Smooth muscle cell (in vitro differentiated cells): ENCODE results near the gene PLOD1. TPM values are rescaled to one million over a fixed set of nuclear protein-coding genes. Genes with fewer than 3 reads are reported as not detected.

Experiments used
- DNase-seq: peaks from one replicate; lab custom pipeline; 2025; ENCODE audit not compliant: unreplicated experiment; lab: John Stamatoyannopoulos, UW
- H2AFZ ChIP-seq: fragments of 200-600 bp; sonication (generic); 2 replicates; pipeline ENCODE4 v1.6.0; 2016; ENCODE audit warnings: antibody characterized with exemption, low read depth, mild to moderate bottlenecking
- H3F3A ChIP-seq: fragments of 200-600 bp; sonication (generic); 2 replicates; pipeline ENCODE4 v1.6.0; 2017; ENCODE audit warnings: antibody characterized with exemption, low read depth
- H3K27ac ChIP-seq: fragments of 200-600 bp; sonication (generic); 2 replicates; pipeline ENCODE4 v1.5.1; 2016; ENCODE audit warnings: low read depth, mild to moderate bottlenecking
- H3K27me3 ChIP-seq: fragments of 200-600 bp; sonication (generic); 2 replicates; pipeline ENCODE4 v1.6.1; 2016; ENCODE audit warnings: low read depth, mild to moderate bottlenecking
- H3K36me3 ChIP-seq: fragments of 200-600 bp; sonication (generic); 2 replicates; pipeline ENCODE4 v1.5.1; 2016; ENCODE audit warnings: low read depth
- H3K4me1 ChIP-seq: fragments of 200-600 bp; sonication (generic); 2 replicates; pipeline ENCODE4 v1.5.1; 2016; ENCODE audit warnings: low read depth
- H3K4me2 ChIP-seq: fragments of 200-600 bp; sonication (generic); 2 replicates; pipeline ENCODE4 v1.6.0; 2016; ENCODE audit warnings: mild to moderate bottlenecking
- H3K4me3 ChIP-seq: fragments of 200-600 bp; sonication (generic); 2 replicates; pipeline ENCODE4 v1.5.1; 2016; ENCODE audit warnings: mild to moderate bottlenecking
- H3K79me2 ChIP-seq: fragments of 200-600 bp; sonication (generic); 2 replicates; pipeline ENCODE4 v1.6.0; 2016; ENCODE audit warnings: low read depth, mild to moderate bottlenecking
- H3K9ac ChIP-seq: fragments of 200-600 bp; sonication (generic); 2 replicates; pipeline ENCODE4 v1.6.0; 2016; ENCODE audit warnings: low read depth
- H3K9me3 ChIP-seq: fragments of 200-600 bp; sonication (generic); replicated peaks from 2 replicates; pipeline ENCODE4 v1.5.1; 2016; ENCODE audit warnings: low read depth
- H4K20me1 ChIP-seq: fragments of 200-600 bp; sonication (generic); 2 replicates; pipeline ENCODE4 v1.6.0; 2016; ENCODE audit warnings: low read depth
- WGBS: methylation state at CpG from one replicate; pipeline ENCODE4 v1.1.7; 2016; ENCODE audit warnings: low lambda C conversion rate; 5-methylcytosine and 5-hydroxymethylcytosine counted together
- polyA plus RNA-seq: library from polyadenylated mRNA; unstranded; fragments of >200 nt; fragmentation: Nextera tagmentation; extraction: Ambion mirVana; gene quantifications from 2 replicates; pipeline ENCODE4 v1.2.1, GENCODE V29; 2016
- total RNA-seq: library from RNA; depleted of rRNA; stranded (reverse); fragments of >200 nt; gene quantifications from 2 replicates; pipeline ENCODE4 v1.2.3, GENCODE V29; 2014
- TF ChIP-seq, protein P1 (sequence below): fragments of 200-600 bp; sonication (generic); IDR thresholded peaks from 2 replicates; pipeline ENCODE4 v1.5.1; 2017; ENCODE audit warnings: borderline replicate concordance, mild to moderate bottlenecking, antibody characterized with exemption; ENCODE audit not compliant: insufficient read depth, poor library complexity, severe bottlenecking

PLOD1 gene
- total and polyA plus RNA-seq, 2 experiments from 2014 or later: 292 to 559 TPM

- no peaks in the 10 kb centered on the region for H3F3A ChIP-seq
Observed at GRCh38 chr1:11960276-11960675, 25.8 kb downstream of the PLOD1 start.

GRCh38 chr1:11960715-11961114 is 26.2 kb downstream of the PLOD1 start:
- Histone ChIP-seq H3K4me3 (no peak overlapping the region), H2AFZ (no peak overlapping the region), H3K4me1 (no peaks in the 10 kb centered on the region), H3K9ac (no peak overlapping the region), H3K27me3 (no peaks in the 10 kb centered on the region), H3K79me2 (no peaks in the 10 kb centered on the region), H3K4me2 (no peak overlapping the region), H3K9me3 (no peaks in the 10 kb centered on the region), H3K27ac (no peak overlapping the region), H4K20me1 (peaks cover 17% of the 10 kb centered on the region), H3F3A (no peaks in the 10 kb centered on the region), H3K36me3 (no peaks in the 10 kb centered on the region)
- TF ChIP-seq, protein P1, sequence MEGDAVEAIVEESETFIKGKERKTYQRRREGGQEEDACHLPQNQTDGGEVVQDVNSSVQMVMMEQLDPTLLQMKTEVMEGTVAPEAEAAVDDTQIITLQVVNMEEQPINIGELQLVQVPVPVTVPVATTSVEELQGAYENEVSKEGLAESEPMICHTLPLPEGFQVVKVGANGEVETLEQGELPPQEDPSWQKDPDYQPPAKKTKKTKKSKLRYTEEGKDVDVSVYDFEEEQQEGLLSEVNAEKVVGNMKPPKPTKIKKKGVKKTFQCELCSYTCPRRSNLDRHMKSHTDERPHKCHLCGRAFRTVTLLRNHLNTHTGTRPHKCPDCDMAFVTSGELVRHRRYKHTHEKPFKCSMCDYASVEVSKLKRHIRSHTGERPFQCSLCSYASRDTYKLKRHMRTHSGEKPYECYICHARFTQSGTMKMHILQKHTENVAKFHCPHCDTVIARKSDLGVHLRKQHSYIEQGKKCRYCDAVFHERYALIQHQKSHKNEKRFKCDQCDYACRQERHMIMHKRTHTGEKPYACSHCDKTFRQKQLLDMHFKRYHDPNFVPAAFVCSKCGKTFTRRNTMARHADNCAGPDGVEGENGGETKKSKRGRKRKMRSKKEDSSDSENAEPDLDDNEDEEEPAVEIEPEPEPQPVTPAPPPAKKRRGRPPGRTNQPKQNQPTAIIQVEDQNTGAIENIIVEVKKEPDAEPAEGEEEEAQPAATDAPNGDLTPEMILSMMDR: no peak
- no peak for DNase-seq
- WGBS: 96% methylated on average over 6 of the region's 6 CpGs

More at GRCh38 chr1:11960276-11960675, 25.8 kb downstream of the PLOD1 start:
- no peak overlapping the region for H3K9ac ChIP-seq
- H3K79me2 ChIP-seq: no peaks in the 10 kb centered on the region
- TF ChIP-seq, protein P1: no peak
- H3K4me3 ChIP-seq: no peak overlapping the region
- H2AFZ ChIP-seq: no peak overlapping the region
- DNase-seq: no peak
- no peaks in the 10 kb centered on the region for H3K9me3 ChIP-seq
- no peak overlapping the region for H3K27ac ChIP-seq
- H3K27me3 ChIP-seq: no peaks in the 10 kb centered on the region
- no peaks in the 10 kb centered on the region for H3K4me1 ChIP-seq
- peaks cover 17% of the 10 kb centered on the region for H4K20me1 ChIP-seq
- no peaks in the 10 kb centered on the region for H3K36me3 ChIP-seq
- H3K4me2 ChIP-seq: no peak overlapping the region
- WGBS: 94% methylated on average over 5 of the region's 5 CpGs

DNA sequence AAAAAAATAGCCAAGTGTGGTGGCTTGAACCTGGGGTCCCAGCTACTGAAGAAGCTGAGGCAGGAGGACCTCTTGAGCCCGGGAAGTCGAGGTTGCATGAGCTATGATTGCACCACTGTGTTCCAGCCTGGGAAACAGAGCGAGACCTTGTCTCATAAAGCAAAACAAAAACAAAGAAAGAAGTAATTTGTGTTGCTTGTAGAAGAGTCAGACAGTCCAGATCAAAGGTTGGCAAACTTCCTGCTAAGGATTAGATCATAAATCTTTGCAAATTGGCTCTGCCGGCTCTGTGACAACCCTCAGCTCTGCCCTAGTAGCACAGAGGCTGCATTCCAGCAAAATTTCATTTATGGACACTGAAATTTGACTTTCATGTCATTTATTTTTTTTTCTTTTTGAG is 26.7 kb downstream of the PLOD1 start:
- 80% methylated on average over 4 of the region's 4 CpGs for WGBS

GRCh38 chr1:11963622-11964021 is 29.1 kb downstream of the PLOD1 start:
- no peak for DNase-seq
- peaks cover 19% of the 10 kb centered on the region for H4K20me1 ChIP-seq
- TF ChIP-seq, protein P1: no peak
- no peak overlapping the region for H3K27ac ChIP-seq
- no peak overlapping the region for H2AFZ ChIP-seq
- no peaks in the 10 kb centered on the region for H3K9me3 ChIP-seq
- no peaks in the 10 kb centered on the region for H3K4me1 ChIP-seq
- H3K79me2 ChIP-seq: no peaks in the 10 kb centered on the region
- no peaks in the 10 kb centered on the region for H3K36me3 ChIP-seq
- H3K27me3 ChIP-seq: no peaks in the 10 kb centered on the region
- no peak overlapping the region for H3K9ac ChIP-seq
- no peaks in the 10 kb centered on the region for H3F3A ChIP-seq
- 97% methylated on average over 3 of the region's 3 CpGs for WGBS
- no peak overlapping the region for H3K4me3 ChIP-seq
- no peak overlapping the region for H3K4me2 ChIP-seq

More for the DNA sequence above, 26.7 kb downstream of the PLOD1 start:
- Histone ChIP-seq H3K27me3 (no peaks in the 10 kb centered on the region), H3F3A (no peaks in the 10 kb centered on the region), H3K9ac (no peak overlapping the region), H4K20me1 (peaks cover 17% of the 10 kb centered on the region), H2AFZ (no peak overlapping the region), H3K4me1 (no peaks in the 10 kb centered on the region), H3K4me2 (no peak overlapping the region), H3K27ac (no peak overlapping the region), H3K36me3 (no peaks in the 10 kb centered on the region), H3K79me2 (no peaks in the 10 kb centered on the region), H3K9me3 (no peaks in the 10 kb centered on the region), H3K4me3 (no peak overlapping the region)
- DNase-seq: no peak
- TF ChIP-seq, protein P1: no peak
